K562 (cell line): ENCODE measurements around the gene ADAMTS14. TPM values are rescaled to one million over a fixed set of nuclear protein-coding genes. Genes with fewer than 3 reads are reported as not detected.

Source experiments
- CBFA2T2 ChIP-seq: fragments of 450-650 bp; conservative IDR thresholded peaks from 2 replicates; pipeline ENCODE4 v1.6.1; 2017; ENCODE audit warnings: mild to moderate bottlenecking
- DMBX1 ChIP-seq: fragments of 250-450 bp; sonication (Bioruptor Pico); IDR thresholded peaks from 2 replicates; pipeline ENCODE4 v1.8.0; 2022; ENCODE audit warnings: inconsistent platforms, mild to moderate bottlenecking, moderate library complexity, borderline replicate concordance
- HDAC6 ChIP-seq: IDR thresholded peaks from 2 replicates; pipeline ENCODE4 v1.6.1; 2012; ENCODE audit warnings: low read depth, mild to moderate bottlenecking, control low read depth, inconsistent platforms, low read length, moderate library complexity
- JUN ChIP-seq, 2 experiments: sonication (generic) in 1 of 2; formaldehyde crosslinking in 1 of 2; IDR thresholded peaks; 2 replicates each; pipeline versions ENCODE4 v1.6.1 to v1.8.0; 2012 to 2022; ENCODE audit warnings: borderline replicate concordance in 2 of 2, mild to moderate bottlenecking in 2 of 2, improper control_type of control experiment in 1 of 2, low read depth in 1 of 2, low read length in 1 of 2, missing genetic modification reagents in 1 of 2
- MEF2A ChIP-seq: IDR thresholded peaks from 2 replicates; pipeline ENCODE4 v1.6.1; 2011; ENCODE audit warnings: low read depth, mild to moderate bottlenecking, low read length, moderate library complexity; ENCODE audit not compliant: control insufficient read depth
- ZNF41 ChIP-seq: fragments of 250-450 bp; sonication (Bioruptor Pico); conservative IDR thresholded peaks from 2 replicates; pipeline ENCODE4 v1.4.0; 2020; ENCODE audit warnings: mild to moderate bottlenecking
- ZNF668 ChIP-seq: fragments of 250-450 bp; sonication (Bioruptor Pico); IDR thresholded peaks from 2 replicates; pipeline ENCODE4 v1.8.0; 2022; ENCODE audit warnings: mild to moderate bottlenecking, inconsistent platforms
- polyA plus RNA-seq, 8 experiments: library from polyadenylated mRNA; depleted of rRNA in 4 of 8; stranded (reverse) in 5 of 8; unstranded in 3 of 8; fragments of >200 nt; fragmentation: Nextera tagmentation in 2 of 8; fragmentation: Illumina TruSeq in 1 of 8; extraction: Ambion mirVana in 2 of 8; extraction: Trizol in 1 of 8; gene quantifications; 2 replicates each; pipeline versions ENCODE4 v1.2.1 to v1.2.3, GENCODE V29; 2011 to 2014; ENCODE audit warnings: inconsistent platforms in 1 of 8, missing spikeins in 1 of 8
- total RNA-seq, 7 experiments: library from RNA; depleted of rRNA in 6 of 7; stranded (reverse); fragments of >200 nt in 6 of 7; fragmentation: Illumina TruSeq in 2 of 7; extraction: Trizol in 2 of 7; gene quantifications; 2 replicates each; pipeline versions ENCODE4 v1.2.1 to v1.2.3, GENCODE V29; 2011 to 2021; ENCODE audit warnings: low replicate concordance in 1 of 7
- TF ChIP-seq, protein P1 (sequence below): sonication (generic); formaldehyde crosslinking; IDR thresholded peaks from 2 replicates; pipeline ENCODE4 v1.8.0; 2022; ENCODE audit warnings: mild to moderate bottlenecking, missing genetic modification reagents
- TF ChIP-seq, protein P2 (sequence below): fragments of 250-450 bp; sonication (Bioruptor Pico); IDR thresholded peaks from 2 replicates; pipeline ENCODE4 v1.5.0; 2021
- TF ChIP-seq, protein P3 (sequence below): fragments of 450-650 bp; IDR thresholded peaks from 2 replicates; pipeline ENCODE4 v1.6.1; 2016; ENCODE audit warnings: mild to moderate bottlenecking, moderate library complexity

ADAMTS14 gene
- total and polyA plus RNA-seq, 9 of the 15 experiments (the other 6 are each of a cell fraction or from before 2014, with no cell fraction given): 0.04 to 37.4 (median 15.9) TPM

DNA sequence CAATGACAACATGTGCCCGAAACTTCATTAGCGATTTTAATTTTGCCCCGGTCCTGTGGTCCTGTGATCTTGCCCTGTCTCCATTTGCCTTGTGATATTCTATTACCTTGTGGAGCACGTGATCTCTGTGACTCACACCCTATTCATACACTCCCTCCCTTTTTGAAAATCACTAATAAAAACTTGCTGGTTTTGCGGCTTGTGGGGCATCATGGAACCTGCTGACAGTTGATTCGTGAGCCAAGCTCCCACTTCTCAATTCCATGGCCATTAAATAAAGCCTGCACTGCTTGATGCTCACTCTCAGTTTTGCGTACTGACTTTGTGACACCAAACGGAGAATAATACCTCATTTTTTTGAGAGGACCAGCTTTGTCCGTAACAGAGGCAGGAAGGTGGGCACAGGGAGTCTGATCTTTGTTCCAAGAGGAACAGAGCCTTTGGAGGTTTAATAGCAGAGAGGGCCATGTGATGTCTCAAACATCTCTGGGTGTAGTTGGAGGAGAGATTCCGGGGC lies 3.8 kb upstream of the ADAMTS14 start (continued):
- TF ChIP-seq, protein P1, sequence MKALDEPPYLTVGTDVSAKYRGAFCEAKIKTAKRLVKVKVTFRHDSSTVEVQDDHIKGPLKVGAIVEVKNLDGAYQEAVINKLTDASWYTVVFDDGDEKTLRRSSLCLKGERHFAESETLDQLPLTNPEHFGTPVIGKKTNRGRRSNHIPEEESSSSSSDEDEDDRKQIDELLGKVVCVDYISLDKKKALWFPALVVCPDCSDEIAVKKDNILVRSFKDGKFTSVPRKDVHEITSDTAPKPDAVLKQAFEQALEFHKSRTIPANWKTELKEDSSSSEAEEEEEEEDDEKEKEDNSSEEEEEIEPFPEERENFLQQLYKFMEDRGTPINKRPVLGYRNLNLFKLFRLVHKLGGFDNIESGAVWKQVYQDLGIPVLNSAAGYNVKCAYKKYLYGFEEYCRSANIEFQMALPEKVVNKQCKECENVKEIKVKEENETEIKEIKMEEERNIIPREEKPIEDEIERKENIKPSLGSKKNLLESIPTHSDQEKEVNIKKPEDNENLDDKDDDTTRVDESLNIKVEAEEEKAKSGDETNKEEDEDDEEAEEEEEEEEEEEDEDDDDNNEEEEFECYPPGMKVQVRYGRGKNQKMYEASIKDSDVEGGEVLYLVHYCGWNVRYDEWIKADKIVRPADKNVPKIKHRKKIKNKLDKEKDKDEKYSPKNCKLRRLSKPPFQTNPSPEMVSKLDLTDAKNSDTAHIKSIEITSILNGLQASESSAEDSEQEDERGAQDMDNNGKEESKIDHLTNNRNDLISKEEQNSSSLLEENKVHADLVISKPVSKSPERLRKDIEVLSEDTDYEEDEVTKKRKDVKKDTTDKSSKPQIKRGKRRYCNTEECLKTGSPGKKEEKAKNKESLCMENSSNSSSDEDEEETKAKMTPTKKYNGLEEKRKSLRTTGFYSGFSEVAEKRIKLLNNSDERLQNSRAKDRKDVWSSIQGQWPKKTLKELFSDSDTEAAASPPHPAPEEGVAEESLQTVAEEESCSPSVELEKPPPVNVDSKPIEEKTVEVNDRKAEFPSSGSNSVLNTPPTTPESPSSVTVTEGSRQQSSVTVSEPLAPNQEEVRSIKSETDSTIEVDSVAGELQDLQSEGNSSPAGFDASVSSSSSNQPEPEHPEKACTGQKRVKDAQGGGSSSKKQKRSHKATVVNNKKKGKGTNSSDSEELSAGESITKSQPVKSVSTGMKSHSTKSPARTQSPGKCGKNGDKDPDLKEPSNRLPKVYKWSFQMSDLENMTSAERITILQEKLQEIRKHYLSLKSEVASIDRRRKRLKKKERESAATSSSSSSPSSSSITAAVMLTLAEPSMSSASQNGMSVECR: no peak
- no peak for TF ChIP-seq HDAC6
- TF ChIP-seq, protein P2, sequence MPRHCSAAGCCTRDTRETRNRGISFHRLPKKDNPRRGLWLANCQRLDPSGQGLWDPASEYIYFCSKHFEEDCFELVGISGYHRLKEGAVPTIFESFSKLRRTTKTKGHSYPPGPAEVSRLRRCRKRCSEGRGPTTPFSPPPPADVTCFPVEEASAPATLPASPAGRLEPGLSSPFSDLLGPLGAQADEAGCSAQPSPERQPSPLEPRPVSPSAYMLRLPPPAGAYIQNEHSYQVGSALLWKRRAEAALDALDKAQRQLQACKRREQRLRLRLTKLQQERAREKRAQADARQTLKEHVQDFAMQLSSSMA: no peak
- peak; percentile 89 for TF ChIP-seq DMBX1 (CRISPR knock-in tag)
- 0 out of 2 replicates have a peak, but pooled peaks have one; percentile 56 for TF ChIP-seq JUN (IDR thresholded peaks at IDR 0.05; ENCODE audit: borderline replicate concordance, low read depth, low read length)
- TF ChIP-seq JUN (CRISPR knock-in tag; IDR thresholded peaks at IDR 0.05; ENCODE audit: borderline replicate concordance): no peak
- peak; percentile 67; the same call in 1 of the 2 replicates for TF ChIP-seq ZNF41 (CRISPR knock-in tag)
- TF ChIP-seq, protein P3, sequence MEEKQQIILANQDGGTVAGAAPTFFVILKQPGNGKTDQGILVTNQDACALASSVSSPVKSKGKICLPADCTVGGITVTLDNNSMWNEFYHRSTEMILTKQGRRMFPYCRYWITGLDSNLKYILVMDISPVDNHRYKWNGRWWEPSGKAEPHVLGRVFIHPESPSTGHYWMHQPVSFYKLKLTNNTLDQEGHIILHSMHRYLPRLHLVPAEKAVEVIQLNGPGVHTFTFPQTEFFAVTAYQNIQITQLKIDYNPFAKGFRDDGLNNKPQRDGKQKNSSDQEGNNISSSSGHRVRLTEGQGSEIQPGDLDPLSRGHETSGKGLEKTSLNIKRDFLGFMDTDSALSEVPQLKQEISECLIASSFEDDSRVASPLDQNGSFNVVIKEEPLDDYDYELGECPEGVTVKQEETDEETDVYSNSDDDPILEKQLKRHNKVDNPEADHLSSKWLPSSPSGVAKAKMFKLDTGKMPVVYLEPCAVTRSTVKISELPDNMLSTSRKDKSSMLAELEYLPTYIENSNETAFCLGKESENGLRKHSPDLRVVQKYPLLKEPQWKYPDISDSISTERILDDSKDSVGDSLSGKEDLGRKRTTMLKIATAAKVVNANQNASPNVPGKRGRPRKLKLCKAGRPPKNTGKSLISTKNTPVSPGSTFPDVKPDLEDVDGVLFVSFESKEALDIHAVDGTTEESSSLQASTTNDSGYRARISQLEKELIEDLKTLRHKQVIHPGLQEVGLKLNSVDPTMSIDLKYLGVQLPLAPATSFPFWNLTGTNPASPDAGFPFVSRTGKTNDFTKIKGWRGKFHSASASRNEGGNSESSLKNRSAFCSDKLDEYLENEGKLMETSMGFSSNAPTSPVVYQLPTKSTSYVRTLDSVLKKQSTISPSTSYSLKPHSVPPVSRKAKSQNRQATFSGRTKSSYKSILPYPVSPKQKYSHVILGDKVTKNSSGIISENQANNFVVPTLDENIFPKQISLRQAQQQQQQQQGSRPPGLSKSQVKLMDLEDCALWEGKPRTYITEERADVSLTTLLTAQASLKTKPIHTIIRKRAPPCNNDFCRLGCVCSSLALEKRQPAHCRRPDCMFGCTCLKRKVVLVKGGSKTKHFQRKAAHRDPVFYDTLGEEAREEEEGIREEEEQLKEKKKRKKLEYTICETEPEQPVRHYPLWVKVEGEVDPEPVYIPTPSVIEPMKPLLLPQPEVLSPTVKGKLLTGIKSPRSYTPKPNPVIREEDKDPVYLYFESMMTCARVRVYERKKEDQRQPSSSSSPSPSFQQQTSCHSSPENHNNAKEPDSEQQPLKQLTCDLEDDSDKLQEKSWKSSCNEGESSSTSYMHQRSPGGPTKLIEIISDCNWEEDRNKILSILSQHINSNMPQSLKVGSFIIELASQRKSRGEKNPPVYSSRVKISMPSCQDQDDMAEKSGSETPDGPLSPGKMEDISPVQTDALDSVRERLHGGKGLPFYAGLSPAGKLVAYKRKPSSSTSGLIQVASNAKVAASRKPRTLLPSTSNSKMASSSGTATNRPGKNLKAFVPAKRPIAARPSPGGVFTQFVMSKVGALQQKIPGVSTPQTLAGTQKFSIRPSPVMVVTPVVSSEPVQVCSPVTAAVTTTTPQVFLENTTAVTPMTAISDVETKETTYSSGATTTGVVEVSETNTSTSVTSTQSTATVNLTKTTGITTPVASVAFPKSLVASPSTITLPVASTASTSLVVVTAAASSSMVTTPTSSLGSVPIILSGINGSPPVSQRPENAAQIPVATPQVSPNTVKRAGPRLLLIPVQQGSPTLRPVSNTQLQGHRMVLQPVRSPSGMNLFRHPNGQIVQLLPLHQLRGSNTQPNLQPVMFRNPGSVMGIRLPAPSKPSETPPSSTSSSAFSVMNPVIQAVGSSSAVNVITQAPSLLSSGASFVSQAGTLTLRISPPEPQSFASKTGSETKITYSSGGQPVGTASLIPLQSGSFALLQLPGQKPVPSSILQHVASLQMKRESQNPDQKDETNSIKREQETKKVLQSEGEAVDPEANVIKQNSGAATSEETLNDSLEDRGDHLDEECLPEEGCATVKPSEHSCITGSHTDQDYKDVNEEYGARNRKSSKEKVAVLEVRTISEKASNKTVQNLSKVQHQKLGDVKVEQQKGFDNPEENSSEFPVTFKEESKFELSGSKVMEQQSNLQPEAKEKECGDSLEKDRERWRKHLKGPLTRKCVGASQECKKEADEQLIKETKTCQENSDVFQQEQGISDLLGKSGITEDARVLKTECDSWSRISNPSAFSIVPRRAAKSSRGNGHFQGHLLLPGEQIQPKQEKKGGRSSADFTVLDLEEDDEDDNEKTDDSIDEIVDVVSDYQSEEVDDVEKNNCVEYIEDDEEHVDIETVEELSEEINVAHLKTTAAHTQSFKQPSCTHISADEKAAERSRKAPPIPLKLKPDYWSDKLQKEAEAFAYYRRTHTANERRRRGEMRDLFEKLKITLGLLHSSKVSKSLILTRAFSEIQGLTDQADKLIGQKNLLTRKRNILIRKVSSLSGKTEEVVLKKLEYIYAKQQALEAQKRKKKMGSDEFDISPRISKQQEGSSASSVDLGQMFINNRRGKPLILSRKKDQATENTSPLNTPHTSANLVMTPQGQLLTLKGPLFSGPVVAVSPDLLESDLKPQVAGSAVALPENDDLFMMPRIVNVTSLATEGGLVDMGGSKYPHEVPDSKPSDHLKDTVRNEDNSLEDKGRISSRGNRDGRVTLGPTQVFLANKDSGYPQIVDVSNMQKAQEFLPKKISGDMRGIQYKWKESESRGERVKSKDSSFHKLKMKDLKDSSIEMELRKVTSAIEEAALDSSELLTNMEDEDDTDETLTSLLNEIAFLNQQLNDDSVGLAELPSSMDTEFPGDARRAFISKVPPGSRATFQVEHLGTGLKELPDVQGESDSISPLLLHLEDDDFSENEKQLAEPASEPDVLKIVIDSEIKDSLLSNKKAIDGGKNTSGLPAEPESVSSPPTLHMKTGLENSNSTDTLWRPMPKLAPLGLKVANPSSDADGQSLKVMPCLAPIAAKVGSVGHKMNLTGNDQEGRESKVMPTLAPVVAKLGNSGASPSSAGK: no peak
- 0 out of 2 replicates have a peak, but pooled peaks have one; percentile 46 for TF ChIP-seq ZNF668 (CRISPR knock-in tag)
- TF ChIP-seq MEF2A: no peak
- peak; percentile 47 for TF ChIP-seq CBFA2T2
